ENCODE data around the gene CENPC. TPM values are rescaled to one million over a fixed set of nuclear protein-coding genes. Genes with fewer than 3 reads are reported as not detected.

The CENPC gene, protein sequence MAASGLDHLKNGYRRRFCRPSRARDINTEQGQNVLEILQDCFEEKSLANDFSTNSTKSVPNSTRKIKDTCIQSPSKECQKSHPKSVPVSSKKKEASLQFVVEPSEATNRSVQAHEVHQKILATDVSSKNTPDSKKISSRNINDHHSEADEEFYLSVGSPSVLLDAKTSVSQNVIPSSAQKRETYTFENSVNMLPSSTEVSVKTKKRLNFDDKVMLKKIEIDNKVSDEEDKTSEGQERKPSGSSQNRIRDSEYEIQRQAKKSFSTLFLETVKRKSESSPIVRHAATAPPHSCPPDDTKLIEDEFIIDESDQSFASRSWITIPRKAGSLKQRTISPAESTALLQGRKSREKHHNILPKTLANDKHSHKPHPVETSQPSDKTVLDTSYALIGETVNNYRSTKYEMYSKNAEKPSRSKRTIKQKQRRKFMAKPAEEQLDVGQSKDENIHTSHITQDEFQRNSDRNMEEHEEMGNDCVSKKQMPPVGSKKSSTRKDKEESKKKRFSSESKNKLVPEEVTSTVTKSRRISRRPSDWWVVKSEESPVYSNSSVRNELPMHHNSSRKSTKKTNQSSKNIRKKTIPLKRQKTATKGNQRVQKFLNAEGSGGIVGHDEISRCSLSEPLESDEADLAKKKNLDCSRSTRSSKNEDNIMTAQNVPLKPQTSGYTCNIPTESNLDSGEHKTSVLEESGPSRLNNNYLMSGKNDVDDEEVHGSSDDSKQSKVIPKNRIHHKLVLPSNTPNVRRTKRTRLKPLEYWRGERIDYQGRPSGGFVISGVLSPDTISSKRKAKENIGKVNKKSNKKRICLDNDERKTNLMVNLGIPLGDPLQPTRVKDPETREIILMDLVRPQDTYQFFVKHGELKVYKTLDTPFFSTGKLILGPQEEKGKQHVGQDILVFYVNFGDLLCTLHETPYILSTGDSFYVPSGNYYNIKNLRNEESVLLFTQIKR
- 24.5 and 26.4 TPM in 2 replicates for total RNA-seq
- polyA plus RNA-seq, result 2.3 and 3.6 TPM in 2 replicates
- polyA plus RNA-seq (2011; cell fraction: cytosol; rRNA removed), result 4.9 and 5.0 TPM in 2 replicates
- polyA plus RNA-seq (2011; cell fraction: nucleus; rRNA removed), result 27.5 and 35.4 TPM in 2 replicates
- polyA plus RNA-seq (2012), result 7.5 and 9.9 TPM in 2 replicates
- 10.7 and 13.7 TPM in 2 replicates for polyA minus RNA-seq
- polyA minus RNA-seq (2011; cell fraction: cytosol; rRNA and poly(A)+ RNA removed), result 3.1 TPM
- polyA minus RNA-seq (2011; cell fraction: nucleus; rRNA and poly(A)+ RNA removed), result 64.8 and 84.7 TPM in 2 replicates
- Bru-seq, nascent RNA, result percentile 91 among the genes with signal in this experiment
- BruChase-seq, experiment 1, labeled RNA remaining after a 6-hour chase, result percentile 70 among the genes with signal in this experiment
- BruChase-seq, experiment 2, labeled RNA remaining after a 2-hour chase, result percentile 82 among the genes with signal in this experiment
- long read RNA-seq, full-length matches to known transcripts, result 22 of 38 reads
- long read RNA-seq, partial matches to known transcripts, result 6 of 38 reads
- long read RNA-seq, other reads (novel, unspliced or antisense), result 10 of 38 reads

DNA sequence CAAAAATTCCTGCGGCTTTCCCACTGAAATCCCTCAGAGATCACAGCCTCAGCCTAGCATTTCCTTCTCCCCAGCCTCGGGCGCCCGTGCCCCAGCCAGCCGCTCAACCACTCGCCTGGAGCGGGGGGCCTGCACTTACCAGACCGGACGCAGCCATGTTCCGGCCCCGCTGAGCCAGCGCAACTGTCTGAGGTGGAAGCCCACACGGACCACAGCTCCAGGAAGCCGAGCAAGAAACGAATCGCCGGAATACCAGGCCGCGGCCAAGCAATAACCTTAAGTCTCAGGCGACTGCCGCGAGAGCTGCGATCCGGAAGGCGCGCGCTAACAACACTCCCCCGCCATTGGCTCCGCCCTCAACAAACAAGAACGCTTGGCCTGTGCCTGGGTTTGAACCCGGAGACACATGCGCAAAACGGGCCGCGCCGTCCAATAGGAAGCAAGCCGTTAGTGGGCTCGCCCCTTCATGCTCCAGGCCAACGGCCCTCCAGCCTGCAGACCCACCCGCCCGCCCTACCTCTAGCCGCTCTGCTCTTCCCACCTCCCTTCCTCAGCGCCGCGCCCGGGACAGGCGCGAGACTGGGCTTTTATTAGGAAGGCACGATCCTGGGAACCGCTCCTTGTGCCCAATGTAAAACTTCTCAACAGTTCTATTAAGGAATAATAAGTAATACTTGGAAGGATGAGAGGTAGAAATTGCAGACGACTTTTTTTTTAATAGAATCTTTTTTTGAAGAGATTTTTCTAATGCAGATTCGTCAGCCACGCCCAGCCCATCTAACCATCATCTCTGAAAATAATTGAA lies at the start of gene CENPC:
Gene CENPC, minus strand, starts transcription at position 305 of the 805 bp plus-strand sequence. Its CDS starts 148 bp downstream, at position 157.
- Histone ChIP-seq H3K4me1 (ENCODE audit: control insufficient read depth, extremely low read depth, insufficient read depth, low read length) (peaks cover 13% of the 10 kb centered on the region), H3K79me2 (ENCODE audit: control insufficient read depth, insufficient read depth, low read length) (peaks cover 38% of the 10 kb centered on the region), H3K4me2 (ENCODE audit: insufficient read depth, low read length) (peak within 1 kb of the TSS; percentile 97), H4K20me1 (replicated peaks; ENCODE audit: control insufficient read depth, extremely low read depth, insufficient read depth, low read length) (no peaks in the 10 kb centered on the region), H3K9ac (replicated peaks; ENCODE audit: extremely low read depth, insufficient read depth, low read length) (peak within 1 kb of the TSS; percentile 100), H3K4me3 (replicated peaks in 1 of 3; ENCODE audit: insufficient read depth in 1 of 3, low read depth in 1 of 3, low read length in 3 of 3) (peak within 1 kb of the TSS; percentile 87 to 100 (median 100)), H3K9me1 (replicated peaks; ENCODE audit: control insufficient read depth, extremely low read depth, insufficient read depth, low read length) (no peaks in the 10 kb centered on the region), H3K27me3 (ENCODE audit: control insufficient read depth in 2 of 2, insufficient read depth in 2 of 2, low read length in 2 of 2) (no peaks in the 10 kb centered on the region), H3K36me3 (ENCODE audit: control insufficient read depth in 2 of 2, extremely low read depth in 1 of 2, insufficient read depth in 2 of 2, low read length in 2 of 2) (peaks cover 0 to 8% of the 10 kb centered on the region in 2 experiments), H3K27ac (ENCODE audit: insufficient read depth, low read depth, low read length) (peak within 1 kb of the TSS; percentile 99), H2AFZ (ENCODE audit: low read depth, low read length) (peak within 1 kb of the TSS; percentile 87), H3K9me3 (replicated peaks; ENCODE audit: control insufficient read depth, insufficient read depth, low read length) (no peaks in the 10 kb centered on the region)
- no TSS peak for BruUV-seq (replicated peaks)
- intact Hi-C loops (cut with micrococcal nuclease) (loop anchor here (1.0 to 5.0 kb wide), 4 partner anchors 22 to 629 kb away; partner anchors contain the start of gene UBA6), dilution Hi-C loops (cut with MboI; ENCODE audit: extremely low pct_ligation_motif_present, low sequenced_read_pairs) (no loop called here)
- peak; percentile 96 for TF ChIP-seq POLR2A (IDR thresholded peaks at IDR 0.05; ENCODE audit: low read depth, low read length)
- peak; percentile 94 for TF ChIP-seq POLR2AphosphoS5 (IDR thresholded peaks at IDR 0.05; ENCODE audit: insufficient read depth, low read depth, low read length)
- no peak for TF ChIP-seq GATA2 (IDR thresholded peaks at IDR 0.05; ENCODE audit: insufficient read depth, insufficient read length, low read depth, low read length)
- ChIA-PET CTCF (interaction anchor here (1.3 to 2.1 kb wide), 4 partner anchors 11 to 366 kb away, joined by 3 to 9 read pairs (median 4); no protein-coding TSS in a partner anchor), POLR2A (interaction anchor here (0.5 to 1.2 kb wide), 3 partner anchors 11 to 102 kb away, joined by 4 to 5 read pairs (median 4); no protein-coding TSS in a partner anchor)
- DNase-seq (ENCODE audit: low read depth, low spot score) (peak; percentile 99), FAIRE-seq (peak; percentile 80)
